COR-L47 (cell line): ENCODE data around the gene TOB1.

ENCODE experiments used
- DNase-seq: peaks from one replicate; lab custom pipeline; 2025; lab: John Stamatoyannopoulos, UW

TOB1 gene

DNA sequence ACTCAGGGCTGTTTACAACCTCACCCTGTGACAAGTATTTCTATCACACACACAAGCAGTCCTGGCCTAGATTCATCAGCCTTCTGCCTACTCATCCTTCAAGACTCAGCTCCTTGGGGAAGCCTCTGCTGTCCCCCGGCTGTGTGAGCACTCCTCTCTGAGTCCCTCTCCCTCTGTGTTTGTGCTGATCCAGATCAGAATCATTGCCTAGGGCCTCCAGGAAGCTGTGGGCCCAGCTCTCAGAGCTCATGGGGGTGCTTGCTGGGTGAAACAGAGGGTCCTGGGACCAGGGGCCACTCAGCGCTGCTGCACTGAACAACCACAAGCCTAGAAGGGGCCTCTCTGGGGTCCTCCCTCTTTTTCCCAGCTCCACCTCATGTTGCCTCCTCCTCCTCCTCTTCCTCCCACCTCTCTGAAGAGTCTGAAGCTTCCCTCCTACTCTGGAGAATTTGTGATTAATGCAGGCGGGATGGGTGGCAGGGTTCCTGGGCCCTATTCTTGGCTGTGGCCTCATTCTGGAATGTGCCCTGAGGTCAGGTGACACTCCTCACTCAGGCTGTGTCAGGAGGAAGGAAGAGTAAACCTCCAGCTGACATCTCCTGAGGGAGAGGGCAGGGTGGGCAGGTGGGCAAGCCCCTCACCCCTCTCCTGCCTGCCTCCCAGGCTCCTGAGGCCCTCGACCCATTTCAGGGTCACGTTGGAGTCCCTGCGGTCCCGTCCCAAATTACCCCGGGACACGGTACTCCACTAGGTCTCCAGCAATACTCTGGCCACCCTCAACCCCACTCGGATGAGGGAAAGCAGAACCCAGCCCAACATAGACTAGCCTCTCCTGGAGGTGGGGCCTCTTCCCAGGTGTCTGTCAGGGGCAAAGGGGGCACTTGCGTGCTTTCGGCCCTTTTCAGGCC lies 20.7 kb downstream of the TOB1 start:
- DNase-seq: no peak

DNA sequence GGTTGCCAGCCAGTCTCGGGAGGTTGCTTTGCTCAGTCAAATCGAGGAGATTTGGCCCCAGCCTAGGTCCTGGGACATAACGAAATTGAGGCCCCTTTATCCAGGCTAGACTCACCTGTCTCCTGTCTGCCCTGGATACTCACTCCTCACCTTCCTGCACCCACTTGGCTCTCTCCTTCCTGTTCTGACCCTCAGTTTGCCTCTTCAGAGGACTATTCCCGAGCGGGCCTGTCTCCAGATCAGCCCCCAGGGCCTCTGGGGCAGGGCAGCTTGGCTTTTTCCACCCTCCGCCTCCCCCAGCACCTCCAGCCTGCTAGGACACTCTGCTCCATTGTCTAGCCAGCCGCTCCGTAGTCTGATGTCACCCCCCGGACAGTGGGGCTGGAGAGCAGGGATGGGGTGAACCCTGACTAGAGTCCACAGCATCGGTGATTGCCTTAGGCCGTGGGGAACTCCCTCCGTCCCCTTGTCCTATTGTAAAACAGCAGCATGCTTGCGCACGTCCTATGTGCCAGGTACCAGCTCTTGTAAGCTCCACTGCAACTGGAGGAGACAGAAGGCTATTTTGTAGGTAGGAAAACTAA lies 21.9 kb downstream of the TOB1 start:
- no peak for DNase-seq

DNA sequence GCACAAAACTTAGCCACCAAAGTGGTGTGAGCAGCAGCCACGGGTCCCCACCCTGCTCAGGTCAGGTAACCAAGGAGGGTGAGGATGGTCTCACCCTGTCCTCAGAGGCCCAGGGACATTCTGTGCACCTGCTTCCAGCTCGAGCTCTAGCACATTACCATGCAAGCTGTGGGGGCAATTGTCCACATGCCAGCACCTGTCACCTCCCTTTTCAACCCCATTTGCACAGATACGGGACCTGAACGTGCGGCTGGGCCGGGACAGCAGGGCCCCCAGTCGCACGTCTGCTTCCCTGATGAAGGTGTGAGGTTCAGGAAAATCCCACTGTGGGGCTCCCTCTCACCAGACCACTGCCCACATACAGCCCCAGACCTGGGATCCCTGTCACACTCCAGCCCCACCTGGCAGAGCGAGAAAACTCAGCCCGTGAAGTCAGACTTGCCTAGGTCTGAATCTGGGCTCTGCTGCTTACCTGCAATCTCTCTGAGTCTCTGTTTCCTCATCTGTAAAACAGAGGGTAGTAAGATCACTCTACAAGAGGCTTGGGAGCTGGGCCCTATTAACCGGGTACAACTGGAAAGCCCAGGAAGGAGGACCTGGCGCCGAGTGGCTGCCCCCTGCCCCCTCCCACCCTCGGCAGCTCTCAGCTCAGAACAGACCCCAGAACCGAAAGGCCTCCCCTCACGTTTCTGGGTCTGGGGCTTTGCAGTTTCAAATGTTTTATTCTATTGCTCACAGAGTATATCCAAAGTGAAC lies 22.8 kb downstream of the TOB1 start:
- DNase-seq: no peak

DNA sequence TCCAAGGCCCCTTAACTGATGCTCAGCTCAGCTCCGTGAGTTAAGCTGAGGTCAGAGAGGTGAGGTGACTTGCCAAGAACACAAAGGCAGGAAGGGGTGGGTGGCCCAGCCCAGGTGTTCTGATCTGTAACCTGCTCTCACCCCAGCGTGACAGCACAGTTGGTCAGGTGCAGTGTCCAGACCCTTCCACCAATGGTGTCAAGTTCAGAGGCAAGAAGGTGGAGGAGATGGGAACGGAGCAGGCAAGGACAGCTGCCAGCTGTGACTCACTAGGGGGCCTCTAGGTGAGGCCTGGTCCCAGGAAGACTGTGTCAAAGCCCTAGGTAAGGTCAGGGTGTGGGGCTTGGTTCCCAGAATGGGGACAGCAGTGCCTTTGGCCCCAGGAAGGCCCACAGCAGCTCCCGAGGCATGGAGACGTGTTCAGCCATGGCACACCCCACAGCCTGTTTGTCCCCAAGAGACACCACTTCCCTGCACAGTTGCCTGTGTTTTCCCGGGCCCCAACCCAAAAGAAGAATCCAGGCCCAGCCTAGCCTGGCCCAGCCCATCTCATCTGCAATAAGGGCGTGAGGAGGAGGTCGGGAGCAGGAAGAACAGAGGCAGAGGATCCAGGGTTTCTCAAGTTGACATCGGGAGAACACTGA lies 23.5 kb downstream of the TOB1 start:
- no peak for DNase-seq

DNA sequence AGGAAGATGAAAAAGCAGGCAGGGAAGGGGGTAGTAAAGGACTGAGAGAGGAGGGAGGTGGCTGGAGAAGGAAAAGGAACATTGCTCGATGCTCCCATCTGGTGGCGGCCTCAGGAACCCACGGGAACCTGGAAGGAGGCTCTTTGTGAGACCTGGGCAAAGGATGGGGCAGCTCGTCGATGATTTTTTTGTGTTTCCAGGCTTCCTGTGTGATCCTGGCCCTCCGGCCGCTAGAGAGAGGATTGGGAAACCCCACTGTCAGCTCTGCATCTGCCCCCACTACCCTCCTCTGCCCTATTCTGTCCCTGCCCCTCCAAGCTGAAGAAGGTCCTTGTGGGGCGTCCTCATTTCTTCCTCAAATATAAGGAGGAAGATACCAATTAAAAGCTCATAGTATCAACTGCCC lies 24.2 kb downstream of the TOB1 start:
- peak; percentile 13 for DNase-seq

DNA sequence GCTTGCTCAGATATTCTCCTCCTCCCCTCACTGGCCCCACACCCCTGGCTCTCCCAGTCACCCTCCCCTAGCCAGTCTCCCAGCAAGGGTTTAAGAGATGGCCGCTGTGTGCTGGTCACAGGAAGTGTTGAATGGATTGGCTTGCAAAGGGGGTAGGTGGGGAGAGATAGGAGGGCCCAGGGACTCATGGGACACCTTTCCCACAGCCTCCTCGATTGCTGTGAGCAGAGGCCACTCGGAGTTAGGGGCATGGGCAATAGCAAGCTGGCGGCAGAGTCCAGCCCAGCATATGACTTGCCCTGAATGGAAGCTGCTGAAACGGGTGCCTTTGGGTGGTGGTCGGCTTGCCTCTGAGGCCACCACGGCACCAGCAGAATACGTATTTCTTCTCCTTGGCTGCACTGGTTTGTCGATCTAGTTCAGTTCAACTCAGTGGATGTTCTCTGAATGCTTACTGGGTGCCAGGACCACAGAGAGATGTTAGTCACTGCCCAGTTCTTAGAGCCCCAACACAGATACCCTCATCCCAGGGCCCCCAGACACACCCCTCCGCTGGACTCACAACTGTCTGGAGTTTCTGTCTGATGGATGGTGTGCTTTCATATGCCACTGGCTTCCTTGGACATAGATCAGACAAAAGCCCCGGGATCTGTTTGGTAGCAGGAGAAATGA lies 24.7 kb downstream of the TOB1 start:
- DNase-seq: no peak

DNA sequence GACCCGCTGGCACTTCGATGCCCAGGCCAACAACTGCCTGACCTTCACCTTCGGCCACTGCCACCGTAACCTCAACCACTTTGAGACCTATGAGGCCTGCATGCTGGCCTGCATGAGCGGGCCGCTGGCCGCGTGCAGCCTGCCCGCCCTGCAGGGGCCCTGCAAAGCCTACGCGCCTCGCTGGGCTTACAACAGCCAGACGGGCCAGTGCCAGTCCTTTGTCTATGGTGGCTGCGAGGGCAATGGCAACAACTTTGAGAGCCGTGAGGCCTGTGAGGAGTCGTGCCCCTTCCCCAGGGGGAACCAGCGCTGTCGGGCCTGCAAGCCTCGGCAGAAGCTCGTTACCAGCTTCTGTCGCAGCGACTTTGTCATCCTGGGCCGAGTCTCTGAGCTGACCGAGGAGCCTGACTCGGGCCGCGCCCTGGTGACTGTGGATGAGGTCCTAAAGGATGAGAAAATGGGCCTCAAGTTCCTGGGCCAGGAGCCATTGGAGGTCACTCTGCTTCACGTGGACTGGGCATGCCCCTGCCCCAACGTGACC lies 25.8 kb downstream of the TOB1 start:
- no peak for DNase-seq

DNA sequence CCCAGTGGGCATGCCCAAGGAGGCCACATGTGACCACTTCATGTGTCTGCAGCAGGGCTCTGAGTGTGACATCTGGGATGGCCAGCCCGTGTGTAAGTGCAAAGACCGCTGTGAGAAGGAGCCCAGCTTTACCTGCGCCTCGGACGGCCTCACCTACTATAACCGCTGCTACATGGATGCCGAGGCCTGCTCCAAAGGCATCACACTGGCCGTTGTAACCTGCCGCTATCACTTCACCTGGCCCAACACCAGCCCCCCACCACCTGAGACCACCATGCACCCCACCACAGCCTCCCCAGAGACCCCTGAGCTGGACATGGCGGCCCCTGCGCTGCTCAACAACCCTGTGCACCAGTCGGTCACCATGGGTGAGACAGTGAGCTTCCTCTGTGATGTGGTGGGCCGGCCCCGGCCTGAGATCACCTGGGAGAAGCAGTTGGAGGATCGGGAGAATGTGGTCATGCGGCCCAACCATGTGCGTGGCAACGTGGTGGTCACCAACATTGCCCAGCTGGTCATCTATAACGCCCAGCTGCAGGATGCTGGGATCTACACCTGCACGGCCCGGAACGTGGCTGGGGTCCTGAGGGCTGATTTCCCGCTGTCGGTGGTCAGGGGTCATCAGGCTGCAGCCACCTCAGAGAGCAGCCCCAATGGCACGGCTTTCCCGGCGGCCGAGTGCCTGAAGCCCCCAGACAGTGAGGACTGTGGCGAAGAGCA lies 26.4 kb downstream of the TOB1 start:
- no peak for DNase-seq

DNA sequence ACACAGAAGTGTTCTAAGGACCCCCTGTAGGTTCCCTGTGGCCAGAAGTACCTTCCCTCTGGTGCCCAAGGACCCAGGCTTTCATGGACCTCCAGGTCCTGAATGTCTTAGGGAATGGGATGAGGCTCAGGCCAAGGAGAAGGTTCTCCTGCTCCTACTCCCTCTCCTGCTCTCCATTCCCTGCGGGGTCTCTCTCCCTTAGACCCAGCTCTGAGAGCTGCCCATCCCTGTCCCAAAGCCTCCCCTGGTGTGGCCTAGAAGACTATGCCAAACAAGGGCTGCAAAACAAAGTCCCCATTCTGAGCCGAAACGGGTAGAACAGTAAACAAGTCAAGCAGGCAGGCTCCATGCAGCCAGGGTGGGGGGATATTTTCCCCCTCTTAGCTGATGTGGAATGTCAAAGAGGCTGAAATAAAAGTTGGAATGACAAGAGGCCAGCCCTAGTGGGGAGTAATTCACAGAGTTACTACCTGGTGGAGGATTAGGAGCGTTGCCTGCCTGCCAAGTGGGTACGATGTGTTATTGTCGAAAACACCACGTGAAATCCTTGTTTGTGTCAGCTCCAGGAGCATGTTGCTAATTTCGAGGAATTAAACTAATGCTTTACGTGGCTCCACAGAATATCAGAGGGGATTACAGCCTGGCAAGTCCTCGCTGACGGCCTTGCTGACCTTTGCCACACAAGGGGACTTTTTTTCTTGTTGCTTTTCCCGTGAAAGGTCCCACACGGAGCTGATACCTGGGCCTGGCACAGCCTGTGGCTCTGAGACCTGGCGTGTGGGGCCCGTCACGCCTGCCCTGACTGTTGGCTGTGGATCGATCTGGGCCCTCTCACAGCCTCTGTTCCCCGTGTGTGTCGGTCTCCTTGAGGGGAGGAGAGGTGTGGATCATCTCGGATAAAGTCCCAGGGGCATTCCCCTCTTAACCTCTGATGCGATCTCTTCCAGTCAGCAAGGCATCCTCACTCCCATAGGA lies 27.9 kb downstream of the TOB1 start:
- DNase-seq: no peak

DNA sequence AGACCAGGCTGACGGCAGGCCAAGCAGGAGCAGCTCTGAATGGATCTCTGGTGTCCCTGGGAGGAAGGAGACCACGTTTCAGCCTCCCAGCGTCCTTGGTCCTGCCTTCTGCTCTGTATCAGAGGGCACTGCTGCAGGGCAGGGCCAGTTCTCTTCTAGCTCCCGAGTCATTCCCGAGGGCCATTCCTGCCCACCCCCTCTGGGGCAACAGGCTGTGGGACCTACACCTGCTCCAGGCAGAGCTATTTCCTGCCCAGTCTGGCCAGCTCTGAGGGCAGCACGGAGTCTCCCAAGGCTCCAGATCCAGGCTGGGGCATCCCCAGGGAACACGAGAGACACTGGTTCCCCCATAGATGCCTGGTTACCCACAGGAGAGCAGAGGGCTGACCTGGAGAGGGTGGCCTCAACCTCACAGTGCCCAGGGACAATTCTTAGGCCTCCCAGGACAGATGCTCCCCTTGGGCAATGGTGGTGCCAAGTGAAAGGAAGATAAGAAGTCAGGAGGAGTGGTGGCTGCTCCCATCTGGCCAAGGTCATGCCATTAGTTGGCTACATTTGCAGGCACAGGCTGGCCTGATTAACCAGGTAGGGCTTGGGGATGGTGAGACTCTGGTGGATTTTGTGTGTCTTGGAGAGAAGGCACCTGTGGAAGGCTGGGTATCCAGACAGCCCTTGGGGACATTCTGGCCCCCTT lies 28.7 kb downstream of the TOB1 start:
- DNase-seq: no peak

DNA sequence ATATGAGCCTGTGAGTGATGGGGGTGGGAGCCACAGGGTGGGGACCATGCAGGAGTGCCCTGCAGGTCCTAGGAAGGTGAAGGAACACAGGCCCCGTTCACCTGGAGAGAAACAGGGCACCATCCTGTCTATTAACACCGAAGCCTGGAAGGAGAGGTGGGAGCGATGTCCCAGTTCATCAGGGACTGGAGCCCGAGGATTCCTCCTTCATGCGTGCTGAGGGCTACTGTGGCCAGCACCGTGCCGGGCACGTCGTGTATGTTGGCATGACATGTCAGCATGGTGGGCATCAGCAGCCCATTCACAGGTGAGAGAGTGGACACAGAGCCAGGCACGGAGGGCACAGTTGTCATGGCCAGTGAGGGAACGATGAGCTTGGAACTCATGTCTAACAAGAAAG lies 29.3 kb downstream of the TOB1 start:
- DNase-seq: no peak

DNA sequence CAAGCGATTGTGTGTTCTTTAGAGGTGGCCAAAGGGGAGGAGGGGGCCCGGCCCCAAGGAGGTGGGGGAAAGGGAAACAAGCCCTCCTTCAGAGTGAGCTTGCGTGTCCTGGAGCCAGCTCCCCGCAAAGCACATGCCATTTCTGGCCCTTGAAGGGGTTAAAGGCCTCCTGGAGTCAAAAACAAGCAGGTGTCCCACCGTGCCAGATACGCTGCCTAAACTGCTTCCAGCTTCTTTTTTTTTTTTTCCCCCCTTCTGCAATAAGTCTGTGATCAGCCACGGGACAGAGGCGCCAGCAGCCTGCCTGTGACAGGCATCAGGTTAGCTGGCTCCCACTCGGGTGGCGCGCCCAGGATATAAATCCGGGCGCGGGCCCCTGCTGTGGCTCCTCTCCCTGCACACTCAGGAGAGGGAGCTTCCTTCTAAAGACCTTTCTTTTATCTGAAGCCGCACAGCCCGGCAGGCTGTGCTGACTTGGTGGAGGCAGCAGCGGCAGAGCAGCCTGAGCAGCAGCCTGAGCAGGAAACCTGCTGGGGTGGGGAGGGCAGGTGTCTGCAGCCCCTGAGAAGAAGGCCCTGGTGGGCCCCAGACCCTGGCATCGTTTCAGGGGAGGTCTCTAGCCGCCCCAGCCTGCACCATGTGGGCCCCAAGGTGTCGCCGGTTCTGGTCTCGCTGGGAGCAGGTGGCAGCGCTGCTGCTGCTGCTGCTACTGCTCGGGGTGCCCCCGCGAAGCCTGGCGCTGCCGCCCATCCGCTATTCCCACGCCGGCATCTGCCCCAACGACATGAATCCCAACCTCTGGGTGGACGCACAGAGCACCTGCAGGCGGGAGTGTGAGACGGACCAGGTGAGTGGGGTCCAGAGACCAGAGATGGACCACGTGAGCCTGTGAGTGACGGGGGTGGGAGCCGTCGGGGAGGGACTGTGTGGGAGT lies 30.6 kb downstream of the TOB1 start, which contains the start of gene WFIKKN2:
WFIKKN2 (plus strand) TSS at position 286 of the 934 bp plus-strand sequence; CDS start at position 638, 352 bp downstream.
- no peak for DNase-seq

DNA sequence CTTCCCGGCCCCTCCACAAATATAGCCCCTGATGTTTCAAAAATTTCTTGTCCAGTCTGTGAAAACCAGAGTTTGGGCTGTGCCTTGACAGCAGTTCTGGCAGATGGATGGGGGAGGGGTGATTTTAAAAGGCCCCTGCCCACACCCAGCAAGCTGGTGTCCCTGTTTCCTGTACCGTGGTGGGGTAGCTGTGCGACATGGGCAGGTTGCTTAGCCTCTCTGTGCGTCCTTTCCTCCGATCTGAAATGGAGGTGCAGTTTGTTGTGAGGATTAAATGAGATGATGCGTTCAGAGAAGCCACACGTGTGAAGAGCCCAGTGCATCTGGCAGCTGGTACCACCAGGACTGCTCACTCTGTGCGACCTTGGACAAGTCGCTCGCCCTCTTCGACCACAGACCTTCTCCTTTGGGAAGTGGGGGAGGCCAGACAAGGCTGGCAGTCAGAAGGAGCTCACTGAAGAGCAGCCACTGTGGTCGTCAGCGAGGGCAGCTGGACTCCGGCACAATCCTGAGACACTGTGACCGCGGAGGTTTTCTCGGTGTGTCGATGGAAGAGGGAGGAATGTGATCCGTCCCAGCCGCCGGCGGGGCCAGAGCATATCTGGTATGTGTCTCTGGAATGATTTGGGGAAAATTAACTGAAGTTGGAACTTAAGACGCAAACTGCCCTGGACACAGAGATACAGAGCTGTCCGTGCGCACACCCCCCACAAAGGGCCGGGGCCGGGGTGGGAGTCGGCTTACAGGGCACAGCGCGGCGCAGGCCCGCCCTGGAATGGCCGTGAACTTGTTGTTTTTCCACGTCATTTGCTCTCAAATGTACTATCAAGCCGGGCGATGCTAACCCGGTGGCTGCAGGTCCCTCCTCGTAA lies 31.5 kb downstream of the TOB1 start:
- DNase-seq: no peak

DNA sequence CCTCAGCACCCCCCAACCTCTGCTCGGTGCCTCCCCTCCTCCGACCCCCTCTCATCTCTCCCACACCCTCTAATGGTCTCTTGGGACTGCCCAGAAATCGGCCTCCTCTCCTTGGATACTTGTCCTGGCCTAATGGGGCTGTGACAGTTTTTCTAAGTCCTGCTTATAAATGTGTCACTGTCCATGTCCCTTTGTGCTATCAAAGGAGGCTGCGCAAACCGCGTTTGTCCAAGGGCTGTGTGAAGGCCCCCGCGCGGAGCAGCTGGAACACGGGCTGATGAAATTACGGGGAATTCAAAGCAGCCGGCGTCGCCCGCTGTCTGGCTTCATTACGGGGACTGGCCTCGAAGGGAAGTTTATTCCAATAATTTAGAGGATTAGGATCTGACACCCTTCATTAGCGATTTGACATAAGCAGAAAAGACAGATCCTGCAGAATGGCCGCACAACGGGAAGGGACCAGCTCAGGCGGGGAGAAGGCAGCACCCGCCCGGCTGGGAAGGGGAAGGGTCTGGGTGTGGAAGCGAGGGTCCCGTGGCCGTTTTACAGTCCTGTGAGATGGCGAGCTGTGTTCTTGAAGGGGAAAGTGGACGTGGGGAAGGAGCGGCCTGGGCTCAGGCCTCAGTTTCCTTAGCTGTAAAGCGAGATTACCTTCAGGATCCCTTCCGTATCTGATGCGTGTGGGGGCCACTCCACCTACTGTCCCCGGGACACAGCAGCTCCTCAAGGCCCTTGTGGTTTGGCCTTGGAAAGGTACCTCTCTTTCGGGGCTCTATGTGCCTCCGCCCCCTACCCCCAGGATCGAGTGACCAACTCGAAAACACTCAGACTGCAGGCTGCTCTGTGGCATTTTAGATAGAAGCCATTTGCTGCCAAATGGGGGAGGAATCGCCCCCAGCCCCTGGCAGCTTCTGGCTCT lies 32.4 kb downstream of the TOB1 start:
- DNase-seq: no peak

DNA sequence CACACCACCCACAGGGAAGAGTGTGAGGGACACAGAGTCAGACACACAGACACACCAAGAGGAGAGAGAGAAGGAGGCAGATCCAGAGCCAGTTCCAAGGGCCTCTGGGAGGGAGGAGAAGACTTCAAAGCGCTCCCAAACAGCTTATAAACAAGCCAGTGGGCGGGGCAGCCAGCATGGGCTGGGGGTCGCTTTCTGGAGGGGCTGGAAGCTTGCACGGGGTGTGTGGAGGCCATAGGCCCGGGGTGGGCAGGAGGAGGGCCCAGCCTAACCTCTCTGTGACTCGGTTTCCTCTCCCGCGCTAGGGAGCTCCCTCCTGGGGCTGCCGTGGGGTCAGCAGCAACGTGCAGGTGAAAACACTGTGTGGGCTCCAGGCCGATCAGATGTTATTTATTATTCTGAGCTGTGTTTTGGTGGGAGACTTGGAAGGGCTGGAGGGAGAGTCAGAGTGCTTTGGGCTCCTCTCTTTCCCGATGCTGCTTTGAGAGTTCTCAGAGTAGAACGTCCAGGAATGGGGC lies 33.2 kb downstream of the TOB1 start:
- no peak for DNase-seq
